LNCaP clone FGC (cell line): ENCODE measurements around the gene METTL9.
"Not testable (repeated sequence)": the region's sequence is repeated elsewhere in the genome, so short reads cannot be mapped to it uniquely, and the experiment has no call there.

Experiments
- DNase-seq: peaks from one replicate; pipeline ENCODE4 v3.0.0-alpha.2; 2011; ENCODE audit warnings: low read depth
- H3K4me3 ChIP-seq: 2 replicates; pipeline ENCODE4 v1.5.1; 2011; ENCODE audit warnings: mild to moderate bottlenecking, low read depth, low read length, control low read depth
- CTCF ChIP-seq: IDR thresholded peaks from 2 replicates; pipeline ENCODE4 v1.5.1; 2012; ENCODE audit warnings: mild to moderate bottlenecking; ENCODE audit not compliant: control insufficient read depth, insufficient read depth; ENCODE audit errors: extremely low read depth

The METTL9 gene

GRCh38 chr16:21600031-21600773, 825 bp downstream of the METTL9 start:
- DNase-seq: no peak
- H3K4me3 ChIP-seq: peak overlapping the region; percentile 83
- TF ChIP-seq CTCF: peak; percentile 15; the same call in 1 of the 2 replicates

- H3K4me3 ChIP-seq: no peak overlapping the region
- DNase-seq: no peak
- TF ChIP-seq CTCF: no peak
Measured at GRCh38 chr16:21602785-21603184, 3.4 kb downstream of the METTL9 start.

GRCh38 chr16:21603928-21604327, 4.6 kb downstream of the METTL9 start:
- TF ChIP-seq CTCF: no peak
- DNase-seq: no peak
- no peak overlapping the region for H3K4me3 ChIP-seq

- DNase-seq, H3K4me3 ChIP-seq: not testable (repeated sequence)
Measured at GRCh38 chr16:21605848-21606247, 6.5 kb downstream of the METTL9 start.

- no peak overlapping the region for H3K4me3 ChIP-seq
- DNase-seq: no peak
- TF ChIP-seq CTCF: no peak
Measured at GRCh38 chr16:21608639-21609328, 9.4 kb downstream of the METTL9 start.

- DNase-seq: no peak
- no peak overlapping the region for H3K4me3 ChIP-seq
- no peak for TF ChIP-seq CTCF
Measured at GRCh38 chr16:21610006-21610544, 10.7 kb downstream of the METTL9 start.

GRCh38 chr16:21610766-21611165, 11.4 kb downstream of the METTL9 start:
- no peak for TF ChIP-seq CTCF

More at GRCh38 chr16:21610766-21611165, 11.4 kb downstream of the METTL9 start:
- no peak for DNase-seq
- no peak overlapping the region for H3K4me3 ChIP-seq
